ENCODE results near the gene XRN1.
"Not testable (repeated sequence)": the region's sequence is repeated elsewhere in the genome, so short reads cannot be mapped to it uniquely, and the experiment has no call there.

XRN1 gene

GRCh38 chr3:142315083-142315482 lies 132.8 kb downstream of the XRN1 start:
- H3K4me3 ChIP-seq (replicated peaks; ENCODE audit: low read depth, low read length): no peak overlapping the region
- peaks cover 1% of the 10 kb centered on the region for H3K36me3 ChIP-seq (ENCODE audit: control insufficient read depth, insufficient read depth, low read length)
- no peaks in the 10 kb centered on the region for H3K27me3 ChIP-seq (replicated peaks; ENCODE audit: control insufficient read depth, insufficient read depth, low read length)
- no peak for DNase-seq (ENCODE audit: extremely low read depth, insufficient read length)
- no peak for TF ChIP-seq CTCF (IDR thresholded peaks at IDR 0.05; ENCODE audit: insufficient read depth, low read length, poor library complexity, severe bottlenecking)

GRCh38 chr3:142310439-142310838 lies 137.4 kb downstream of the XRN1 start:
- no peak for DNase-seq (ENCODE audit: extremely low read depth, insufficient read length)
- TF ChIP-seq CTCF (IDR thresholded peaks at IDR 0.05; ENCODE audit: insufficient read depth, low read length, poor library complexity, severe bottlenecking): no peak
- no peaks in the 10 kb centered on the region for H3K27me3 ChIP-seq (replicated peaks; ENCODE audit: control insufficient read depth, insufficient read depth, low read length)
- no peak overlapping the region for H3K4me3 ChIP-seq (replicated peaks; ENCODE audit: low read depth, low read length)
- no peaks in the 10 kb centered on the region for H3K36me3 ChIP-seq (ENCODE audit: control insufficient read depth, insufficient read depth, low read length)

- not testable (repeated sequence) for H3K4me3 ChIP-seq (replicated peaks; ENCODE audit: low read depth, low read length); H3K27me3 ChIP-seq (replicated peaks; ENCODE audit: control insufficient read depth, insufficient read depth, low read length); H3K36me3 ChIP-seq (ENCODE audit: control insufficient read depth, insufficient read depth, low read length); DNase-seq (ENCODE audit: extremely low read depth, insufficient read length)
Measured at GRCh38 chr3:142302847-142303246, 145.0 kb downstream of the XRN1 start.

- no peaks in the 10 kb centered on the region for H3K27me3 ChIP-seq (replicated peaks; ENCODE audit: control insufficient read depth, insufficient read depth, low read length)
- H3K4me3 ChIP-seq (replicated peaks; ENCODE audit: low read depth, low read length): no peak overlapping the region
- no peak for TF ChIP-seq CTCF (IDR thresholded peaks at IDR 0.05; ENCODE audit: insufficient read depth, low read length, poor library complexity, severe bottlenecking)
- no peaks in the 10 kb centered on the region for H3K36me3 ChIP-seq (ENCODE audit: control insufficient read depth, insufficient read depth, low read length)
- no peak for DNase-seq (ENCODE audit: extremely low read depth, insufficient read length)
Measured at GRCh38 chr3:142298626-142299025, 149.2 kb downstream of the XRN1 start.

- Histone ChIP-seq H3K4me3 (replicated peaks; ENCODE audit: low read depth, low read length) (no peak overlapping the region), H3K27me3 (replicated peaks; ENCODE audit: control insufficient read depth, insufficient read depth, low read length) (no peaks in the 10 kb centered on the region), H3K36me3 (ENCODE audit: control insufficient read depth, insufficient read depth, low read length) (no peaks in the 10 kb centered on the region)
- no peak for TF ChIP-seq CTCF (IDR thresholded peaks at IDR 0.05; ENCODE audit: insufficient read depth, low read length, poor library complexity, severe bottlenecking)
- no peak for DNase-seq (ENCODE audit: extremely low read depth, insufficient read length)
Measured at GRCh38 chr3:142296507-142296906, 151.3 kb downstream of the XRN1 start.

GRCh38 chr3:142287866-142288638 lies 159.8 kb downstream of the XRN1 start:
- Histone ChIP-seq H3K4me3 (replicated peaks; ENCODE audit: low read depth, low read length) (no peak overlapping the region), H3K36me3 (ENCODE audit: control insufficient read depth, insufficient read depth, low read length) (no peaks in the 10 kb centered on the region), H3K27me3 (replicated peaks; ENCODE audit: control insufficient read depth, insufficient read depth, low read length) (no peaks in the 10 kb centered on the region)
- no peak for DNase-seq (ENCODE audit: extremely low read depth, insufficient read length)
- TF ChIP-seq CTCF (IDR thresholded peaks at IDR 0.05; ENCODE audit: insufficient read depth, low read length, poor library complexity, severe bottlenecking): no peak

Measured in GM06990 (cell line).